GM12874 (cell line): ENCODE data around the gene CEP70.

Source experiments
- CTCF ChIP-seq: IDR thresholded peaks from 2 replicates; pipeline ENCODE4 v1.5.1; 2011; ENCODE audit warnings: low read depth, mild to moderate bottlenecking, control low read depth, low read length, moderate library complexity; ENCODE audit not compliant: insufficient read depth

Gene CEP70

GRCh38 chr3:138594150-138594934 is at the start of gene CEP70:
Gene CEP70, minus strand, starts transcription at chr3:138594260. Its CDS starts 21,333 bp downstream, at chr3:138572927.
- TF ChIP-seq CTCF, result peak; percentile 69

- no peak for TF ChIP-seq CTCF
These were observed 48.8 kb upstream of the CEP70 start for GRCh38 chr3:138642927-138643253.

GRCh38 chr3:138642226-138642926 is 48.3 kb upstream of the CEP70 start:
- TF ChIP-seq CTCF, result no peak

- no peak for TF ChIP-seq CTCF
These were observed 46.5 kb upstream of the CEP70 start for GRCh38 chr3:138640537-138640936.

GRCh38 chr3:138638641-138639040 is 44.6 kb upstream of the CEP70 start:
- TF ChIP-seq CTCF, result no peak

GRCh38 chr3:138629526-138629925 is 35.5 kb upstream of the CEP70 start:
- no peak for TF ChIP-seq CTCF

- no peak for TF ChIP-seq CTCF
These were observed 31.8 kb upstream of the CEP70 start for GRCh38 chr3:138625707-138626365.
